ENCODE results near the gene EXOC4.

DNA sequence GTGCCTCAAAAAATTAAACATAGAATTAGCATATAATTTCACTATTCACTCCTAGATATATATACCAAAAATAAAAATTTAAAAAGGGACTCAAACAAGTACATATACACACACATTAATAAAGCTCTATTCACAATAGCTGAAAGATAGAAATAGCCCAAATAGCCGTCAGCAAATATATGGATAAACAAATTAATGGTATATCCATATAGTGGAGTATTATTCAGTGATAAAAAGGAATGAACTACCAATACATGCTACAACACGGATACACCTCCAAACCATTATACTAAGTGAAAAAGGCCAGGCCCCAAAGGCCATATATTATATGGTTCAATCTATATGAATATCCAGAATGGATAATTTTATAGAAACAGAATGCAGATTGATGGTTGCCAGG is 459.7 kb downstream of the EXOC4 start:
- TF ChIP-seq, protein P1, sequence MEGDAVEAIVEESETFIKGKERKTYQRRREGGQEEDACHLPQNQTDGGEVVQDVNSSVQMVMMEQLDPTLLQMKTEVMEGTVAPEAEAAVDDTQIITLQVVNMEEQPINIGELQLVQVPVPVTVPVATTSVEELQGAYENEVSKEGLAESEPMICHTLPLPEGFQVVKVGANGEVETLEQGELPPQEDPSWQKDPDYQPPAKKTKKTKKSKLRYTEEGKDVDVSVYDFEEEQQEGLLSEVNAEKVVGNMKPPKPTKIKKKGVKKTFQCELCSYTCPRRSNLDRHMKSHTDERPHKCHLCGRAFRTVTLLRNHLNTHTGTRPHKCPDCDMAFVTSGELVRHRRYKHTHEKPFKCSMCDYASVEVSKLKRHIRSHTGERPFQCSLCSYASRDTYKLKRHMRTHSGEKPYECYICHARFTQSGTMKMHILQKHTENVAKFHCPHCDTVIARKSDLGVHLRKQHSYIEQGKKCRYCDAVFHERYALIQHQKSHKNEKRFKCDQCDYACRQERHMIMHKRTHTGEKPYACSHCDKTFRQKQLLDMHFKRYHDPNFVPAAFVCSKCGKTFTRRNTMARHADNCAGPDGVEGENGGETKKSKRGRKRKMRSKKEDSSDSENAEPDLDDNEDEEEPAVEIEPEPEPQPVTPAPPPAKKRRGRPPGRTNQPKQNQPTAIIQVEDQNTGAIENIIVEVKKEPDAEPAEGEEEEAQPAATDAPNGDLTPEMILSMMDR (IDR thresholded peaks at IDR 0.05), result no peak
- TF ChIP-seq POLR2A (IDR thresholded peaks at IDR 0.05), result no peak

Data from ovary (tissue), 3 donors.